HEK293 (cell line): ENCODE data around the gene HTR3B.

Experiments
- CTCF ChIA-PET: fragments of 350-600 bp; formaldehyde crosslinking; extraction: SDS; loops from one replicate; lab custom pipeline; 2021; ENCODE audit warnings: antibody characterized with exemption; lab: Yijun Ruan, JAX
- POLR2A ChIA-PET: fragments of 300-600 bp; formaldehyde crosslinking; extraction: SDS; loops from one replicate; lab custom pipeline; 2020; ENCODE audit warnings: antibody characterized with exemption, inconsistent platforms; lab: Yijun Ruan, JAX
- H3K27ac ChIP-seq: fragments of 200-500 bp; sonication (Bioruptor generic); 2 replicates; pipeline ENCODE4 v1.5.1; 2014; ENCODE audit warnings: low read depth, low read length, control low read depth, inconsistent platforms; ENCODE audit errors: extremely low read depth
- H3K36me3 ChIP-seq, 2 experiments: fragments of 200-500 bp in 1 of 2; sonication (Bioruptor generic) in 1 of 2; 1 replicate in 1 of 2; 2 replicates in 1 of 2; pipeline ENCODE4 v1.5.1; 2014 to 2017; ENCODE audit warnings: inconsistent platforms in 2 of 2, low read length in 2 of 2; ENCODE audit not compliant: control insufficient read depth in 2 of 2, insufficient read depth in 1 of 2
- H3K4me1 ChIP-seq: fragments of 200-500 bp; sonication (Bioruptor generic); 2 replicates; pipeline ENCODE4 v1.5.1; 2014; ENCODE audit warnings: mild to moderate bottlenecking, low read length, inconsistent platforms; ENCODE audit not compliant: control insufficient read depth, insufficient read depth
- H3K4me3 ChIP-seq: 2 replicates; pipeline ENCODE4 v1.5.1; 2011; ENCODE audit warnings: low read depth, mild to moderate bottlenecking, control low read depth, low read length, moderate library complexity
- H3K9me3 ChIP-seq: fragments of 200-500 bp; sonication (Bioruptor generic); 2 replicates; pipeline ENCODE4 v1.5.1; 2014; ENCODE audit warnings: low read depth, low read length, inconsistent platforms; ENCODE audit not compliant: control insufficient read depth, insufficient read depth
- GLIS1 ChIP-seq: fragments of 450-650 bp; formaldehyde crosslinking; IDR thresholded peaks from 2 replicates; pipeline ENCODE4 v1.5.1; 2016; ENCODE audit warnings: missing biosample characterization, missing genetic modification characterization
- KLF9 ChIP-seq: fragments of 450-650 bp; formaldehyde crosslinking; IDR thresholded peaks from 2 replicates; pipeline ENCODE4 v1.5.1; 2016; ENCODE audit warnings: missing biosample characterization, missing genetic modification characterization, low read depth
- PATZ1 ChIP-seq: fragments of 450-650 bp; formaldehyde crosslinking; IDR thresholded peaks from 2 replicates; pipeline ENCODE4 v1.5.1; 2016; ENCODE audit warnings: missing biosample characterization, missing genetic modification characterization
- ZFP3 ChIP-seq: fragments of 450-650 bp; formaldehyde crosslinking; IDR thresholded peaks from 2 replicates; pipeline ENCODE4 v1.5.1; 2016; ENCODE audit warnings: low read depth, missing biosample characterization, missing genetic modification characterization
- ZIC2 ChIP-seq: fragments of 450-650 bp; formaldehyde crosslinking; IDR thresholded peaks from 2 replicates; pipeline ENCODE4 v1.5.1; 2016; ENCODE audit warnings: missing biosample characterization, missing genetic modification characterization
- ZNF18 ChIP-seq: fragments of 450-650 bp; formaldehyde crosslinking; IDR thresholded peaks from 2 replicates; pipeline ENCODE4 v1.5.1; 2016; ENCODE audit warnings: missing biosample characterization, missing genetic modification characterization
- ZNF184 ChIP-seq: fragments of 450-650 bp; IDR thresholded peaks from 2 replicates; pipeline ENCODE4 v1.5.1; 2018; ENCODE audit warnings: missing biosample characterization, mild to moderate bottlenecking, missing genetic modification characterization
- ZNF214 ChIP-seq: fragments of 450-650 bp; formaldehyde crosslinking; IDR thresholded peaks from 2 replicates; pipeline ENCODE4 v1.5.1; 2017; ENCODE audit warnings: missing biosample characterization, mild to moderate bottlenecking, missing genetic modification characterization, borderline replicate concordance
- ZNF223 ChIP-seq: fragments of 450-650 bp; formaldehyde crosslinking; IDR thresholded peaks from 2 replicates; pipeline ENCODE4 v1.5.1; 2016; ENCODE audit warnings: missing biosample characterization, missing genetic modification characterization
- ZNF23 ChIP-seq: fragments of 450-650 bp; formaldehyde crosslinking; IDR thresholded peaks from 2 replicates; pipeline ENCODE4 v1.5.1; 2016; ENCODE audit warnings: missing biosample characterization, missing genetic modification characterization, borderline replicate concordance
- ZNF266 ChIP-seq: fragments of 450-650 bp; formaldehyde crosslinking; IDR thresholded peaks from 2 replicates; pipeline ENCODE4 v1.5.1; 2016; ENCODE audit warnings: missing biosample characterization, missing genetic modification characterization, low read depth
- ZNF341 ChIP-seq: fragments of 450-650 bp; formaldehyde crosslinking; IDR thresholded peaks from 2 replicates; pipeline ENCODE4; 2016; ENCODE audit warnings: low read depth, missing biosample characterization, missing genetic modification characterization
- ZNF362 ChIP-seq: fragments of 450-650 bp; formaldehyde crosslinking; IDR thresholded peaks from 2 replicates; pipeline ENCODE4 v1.5.1; 2016; ENCODE audit warnings: missing biosample characterization, missing genetic modification characterization
- ZNF426 ChIP-seq: fragments of 450-650 bp; formaldehyde crosslinking; IDR thresholded peaks from 2 replicates; pipeline ENCODE4 v1.5.1; 2017; ENCODE audit warnings: missing biosample characterization, missing genetic modification characterization, mild to moderate bottlenecking, inconsistent platforms, moderate library complexity
- ZNF473 ChIP-seq: fragments of 450-650 bp; formaldehyde crosslinking; IDR thresholded peaks from 2 replicates; pipeline ENCODE4 v1.5.1; 2017; ENCODE audit warnings: missing biosample characterization, missing genetic modification characterization
- ZNF548 ChIP-seq: fragments of 450-650 bp; formaldehyde crosslinking; IDR thresholded peaks from 2 replicates; pipeline ENCODE4 v1.5.1; 2016; ENCODE audit warnings: missing biosample characterization, missing genetic modification characterization
- ZNF621 ChIP-seq: fragments of 450-650 bp; formaldehyde crosslinking; IDR thresholded peaks from 2 replicates; pipeline ENCODE4 v1.5.1; 2017; ENCODE audit warnings: missing biosample characterization, missing genetic modification characterization
- ZNF629 ChIP-seq: fragments of 450-650 bp; formaldehyde crosslinking; IDR thresholded peaks from 2 replicates; pipeline ENCODE4 v1.5.1; 2017; ENCODE audit warnings: missing biosample characterization, missing genetic modification characterization
- ZNF692 ChIP-seq: fragments of 450-650 bp; formaldehyde crosslinking; IDR thresholded peaks from 2 replicates; pipeline ENCODE4 v1.5.1; 2016; ENCODE audit warnings: missing biosample characterization, missing genetic modification characterization
- ZNF830 ChIP-seq: fragments of 450-650 bp; IDR thresholded peaks from 2 replicates; pipeline ENCODE4 v1.5.0; 2018; ENCODE audit warnings: missing biosample characterization, missing genetic modification characterization, low read depth, mild to moderate bottlenecking, moderate library complexity
- ZNF837 ChIP-seq: fragments of 450-650 bp; formaldehyde crosslinking; IDR thresholded peaks from 2 replicates; pipeline ENCODE4 v1.5.1; 2016; ENCODE audit warnings: missing biosample characterization, missing genetic modification characterization
- ZSCAN4 ChIP-seq: fragments of 450-650 bp; formaldehyde crosslinking; IDR thresholded peaks from 2 replicates; pipeline ENCODE4 v1.5.1; 2017; ENCODE audit warnings: missing biosample characterization, missing genetic modification characterization

The HTR3B gene

GRCh38 chr11:113954235-113954634, 49.6 kb downstream of the HTR3B start:
- H3K4me3 ChIP-seq, result no peak overlapping the region
- CTCF ChIA-PET, result no interaction called here
- no peaks in the 10 kb centered on the region for H3K9me3 ChIP-seq
- H3K27ac ChIP-seq, result no peak overlapping the region
- TF ChIP-seq ZNF341 (tag by site-specific recombination) (peak; percentile 35; the same call in 1 of the 2 replicates), ZNF184 (no peak)
- no peaks in the 10 kb centered on the region for H3K4me1 ChIP-seq
- no peaks in the 10 kb centered on the region for H3K36me3 ChIP-seq
- POLR2A ChIA-PET, result interaction anchor here (0.7 kb wide), 1 partner anchor 62 kb away, joined by 4 read pairs; no protein-coding TSS in a partner anchor

GRCh38 chr11:113956986-113957385, 52.4 kb downstream of the HTR3B start:
- Histone ChIP-seq H3K9me3 (no peaks in the 10 kb centered on the region), H3K27ac (no peak overlapping the region), H3K4me1 (no peaks in the 10 kb centered on the region), H3K36me3 (no peaks in the 10 kb centered on the region), H3K4me3 (no peak overlapping the region)
- TF ChIP-seq ZFP3 (tag by site-specific recombination), result no peak
- TF ChIP-seq ZIC2 (tag by site-specific recombination), result peak; percentile 52; the same call in 1 of the 2 replicates
- POLR2A ChIA-PET, result no interaction called here
- CTCF ChIA-PET, result interaction anchor here (1.2 kb wide), 1 partner anchor 31 kb away, joined by 3 read pairs; no protein-coding TSS in a partner anchor

- no peak overlapping the region for H3K4me3 ChIP-seq
- ChIA-PET CTCF (interaction anchor here (0.6 kb wide), 1 partner anchor 25 kb away, joined by 4 read pairs; no protein-coding TSS in a partner anchor), POLR2A (no interaction called here)
- H3K36me3 ChIP-seq, result no peaks in the 10 kb centered on the region
- no peaks in the 10 kb centered on the region for H3K4me1 ChIP-seq
- no peak overlapping the region for H3K27ac ChIP-seq
- no peaks in the 10 kb centered on the region for H3K9me3 ChIP-seq
- TF ChIP-seq ZNF692 (tag by site-specific recombination) (no peak), ZNF629 (tag by site-specific recombination) (no peak), ZNF23 (tag by site-specific recombination) (no peak), ZNF266 (tag by site-specific recombination) (no peak), ZNF426 (tag by site-specific recombination) (no peak), ZNF830 (tag by site-specific recombination) (no peak), KLF9 (tag by site-specific recombination) (no peak), PATZ1 (tag by site-specific recombination) (no peak), GLIS1 (tag by site-specific recombination) (no peak), ZNF214 (tag by site-specific recombination) (no peak), ZNF548 (tag by site-specific recombination) (no peak), ZNF837 (tag by site-specific recombination) (no peak), ZNF362 (tag by site-specific recombination) (no peak), ZNF621 (no peak), ZNF18 (tag by site-specific recombination) (no peak), ZNF473 (tag by site-specific recombination) (no peak), ZSCAN4 (tag by site-specific recombination) (no peak), ZNF223 (no peak)
These were observed 56.2 kb downstream of the HTR3B start for GRCh38 chr11:113960702-113961330.
